A549 (cell line): Measurements from ENCODE around the gene BCAS4. TPM values are rescaled to one million over a fixed set of nuclear protein-coding genes. Genes with fewer than 3 reads are reported as not detected.
A peak's percentile ranks its signal among the peaks of the same experiment; 100 is the strongest.

ENCODE experiments used
- ATAC-seq, 2 experiments: fragments of 200-7000 bp in 1 of 2; fragments of >200 bp in 1 of 2; cut with Nextera tagmentation in 1 of 2; cut with Tn5 transposase in 1 of 2; 3 replicates each; pipeline versions ENCODE4 v1.8.0 to v1.9.1; 2018 to 2020; ENCODE audit warnings: mild to moderate bottlenecking in 1 of 2, moderate library complexity in 1 of 2
- CTCF ChIA-PET: fragments of 300-600 bp; sonication (Branson Sonifier 250); formaldehyde crosslinking; extraction: SDS; loops from one replicate; lab custom pipeline; 2021; ENCODE audit warnings: antibody characterized with exemption, inconsistent platforms; lab: Yijun Ruan, JAX
- POLR2A ChIA-PET: fragments of 350-600 bp; formaldehyde crosslinking; extraction: SDS; loops from one replicate; lab custom pipeline; 2021; ENCODE audit warnings: antibody characterized with exemption, inconsistent platforms; lab: Yijun Ruan, JAX
- DNase-seq, 2 experiments: peaks; one replicate each; pipeline versions ENCODE4 v3.0.0 to v3.0.0-alpha.2; 2011 to 2016; ENCODE audit warnings: low read depth in 1 of 2, low spot score in 1 of 2
- FAIRE-seq: peaks from 2 replicates; lab custom pipeline; 2011; peaks lifted over from hg19 to GRCh38; lab: Jason Lieb, UNC
- H3K27ac ChIP-seq, 2 experiments: fragments of >200 bp; sonication (Bioruptor Twin); formaldehyde crosslinking; 3 replicates each; pipeline ENCODE4 v1.5.1; 2016 to 2017
- H3K4me1 ChIP-seq: fragments of >200 bp; sonication (Bioruptor Twin); formaldehyde crosslinking; 3 replicates; pipeline ENCODE4 v1.6.1; 2016
- H3K4me2 ChIP-seq: fragments of >200 bp; sonication (Bioruptor Twin); formaldehyde crosslinking; 3 replicates; pipeline ENCODE4 v1.6.1; 2016
- H3K4me3 ChIP-seq: fragments of >200 bp; sonication (Bioruptor Twin); formaldehyde crosslinking; 3 replicates; pipeline ENCODE4 v1.5.1; 2016
- H3K9me3 ChIP-seq: fragments of >200 bp; sonication (Bioruptor Twin); formaldehyde crosslinking; 3 replicates; pipeline ENCODE4 v1.6.1; 2016
- CBX8 ChIP-seq: fragments of 200-600 bp; sonication (generic); IDR thresholded peaks from 2 replicates; pipeline ENCODE4 v1.6.1; 2016
- CEBPB ChIP-seq, 2 experiments: fragments of >200 bp in 1 of 2; sonication (Bioruptor Twin) in 1 of 2; formaldehyde crosslinking in 1 of 2; IDR thresholded peaks; 2 replicates each; pipeline ENCODE4 v1.6.1; 2012 to 2016
- CHD4 ChIP-seq: fragments of 200-600 bp; sonication (generic); IDR thresholded peaks from 2 replicates; pipeline ENCODE4 v1.6.1; 2016; ENCODE audit warnings: antibody characterized with exemption, mild to moderate bottlenecking, borderline replicate concordance
- EHF ChIP-seq: fragments of 250-450 bp; sonication (Bioruptor Pico); IDR thresholded peaks from 2 replicates; pipeline ENCODE4 v1.5.0; 2020; ENCODE audit warnings: mild to moderate bottlenecking
- EP300 ChIP-seq, 2 experiments: fragments of >200 bp; sonication (Bioruptor Twin); formaldehyde crosslinking; IDR thresholded peaks; 2 replicates in 1 of 2; 3 replicates in 1 of 2; pipeline ENCODE4 v1.6.1; 2016 to 2017
- FOSL2 ChIP-seq, 2 experiments: fragments of 450-650 bp in 1 of 2; fragments of >200 bp in 1 of 2; sonication (Bioruptor Twin) in 1 of 2; formaldehyde crosslinking; IDR thresholded peaks; 2 replicates each; pipeline versions ENCODE4 v1.5.0 to v1.6.1; 2016 to 2020; ENCODE audit warnings: mild to moderate bottlenecking in 1 of 2, moderate library complexity in 1 of 2
- FOXS1 ChIP-seq: fragments of 250-450 bp; sonication (Bioruptor Pico); IDR thresholded peaks from 2 replicates; pipeline ENCODE4 v1.5.0; 2020; ENCODE audit warnings: mild to moderate bottlenecking, moderate library complexity
- HEYL ChIP-seq: fragments of 250-450 bp; sonication (Bioruptor Pico); IDR thresholded peaks from 2 replicates; pipeline ENCODE4 v1.8.0; 2021; ENCODE audit warnings: mild to moderate bottlenecking, moderate library complexity
- HOXB13 ChIP-seq: fragments of 250-450 bp; sonication (Bioruptor Pico); IDR thresholded peaks from 2 replicates; pipeline ENCODE4 v1.5.0; 2020; ENCODE audit warnings: low read depth, mild to moderate bottlenecking, moderate library complexity
- HOXB5 ChIP-seq: fragments of 250-450 bp; sonication (Bioruptor Pico); IDR thresholded peaks from 2 replicates; pipeline ENCODE4 v1.5.0; 2020; ENCODE audit warnings: mild to moderate bottlenecking, moderate library complexity
- JUNB ChIP-seq: fragments of >200 bp; sonication (Bioruptor Twin); formaldehyde crosslinking; IDR thresholded peaks from 2 replicates; pipeline ENCODE4 v1.6.1; 2016
- KDM5A ChIP-seq: fragments of 200-600 bp; sonication (generic); IDR thresholded peaks from 2 replicates; pipeline ENCODE4 v1.6.1; 2016; ENCODE audit warnings: antibody characterized with exemption, mild to moderate bottlenecking
- MAZ ChIP-seq: fragments of 150-350 bp; IDR thresholded peaks from 2 replicates; pipeline ENCODE4 v1.6.1; 2014; ENCODE audit warnings: antibody characterized with exemption, low read depth, low read length, borderline replicate concordance
- MYC ChIP-seq: IDR thresholded peaks from 2 replicates; pipeline ENCODE4 v1.6.1; 2012; ENCODE audit warnings: mild to moderate bottlenecking, inconsistent platforms, low read length, improper control_type of control experiment, borderline replicate concordance
- NPAS2 ChIP-seq: fragments of 250-450 bp; sonication (Bioruptor Pico); IDR thresholded peaks from 2 replicates; pipeline ENCODE4 v1.8.0; 2022; ENCODE audit warnings: mild to moderate bottlenecking, moderate library complexity, borderline replicate concordance
- NR3C1 ChIP-seq: fragments of >200 bp; sonication (Bioruptor Twin); formaldehyde crosslinking; IDR thresholded peaks from 3 replicates; pipeline ENCODE4 v1.6.1; 2017
- POLR2AphosphoS2 ChIP-seq: conservative IDR thresholded peaks from 2 replicates; pipeline ENCODE4 v1.6.1; 2012; ENCODE audit warnings: low read length, improper control_type of control experiment, inconsistent platforms
- RAD21 ChIP-seq, 2 experiments: fragments of >200 bp in 1 of 2; sonication (Bioruptor Twin) in 1 of 2; formaldehyde crosslinking in 1 of 2; IDR thresholded peaks in 1 of 2; conservative IDR thresholded peaks in 1 of 2; 2 replicates in 1 of 2; 3 replicates in 1 of 2; pipeline ENCODE4 v1.6.1; 2012 to 2018; ENCODE audit warnings: inconsistent platforms in 1 of 2
- SREBF2 ChIP-seq: fragments of 450-650 bp; IDR thresholded peaks from 2 replicates; pipeline ENCODE4 v1.6.1; 2014; ENCODE audit warnings: mild to moderate bottlenecking, moderate library complexity
- ZFP36 ChIP-seq: fragments of 450-650 bp; IDR thresholded peaks from 2 replicates; pipeline ENCODE4 v1.6.1; 2014; ENCODE audit warnings: borderline replicate concordance; ENCODE audit not compliant: partially characterized antibody
- ZNF302 ChIP-seq: fragments of 250-450 bp; sonication (Bioruptor Pico); IDR thresholded peaks from 2 replicates; pipeline ENCODE4 v1.9.0; 2021; ENCODE audit warnings: inconsistent platforms, mild to moderate bottlenecking, moderate library complexity
- ZSCAN20 ChIP-seq: fragments of 250-450 bp; sonication (Bioruptor Pico); IDR thresholded peaks from 2 replicates; pipeline ENCODE4 v1.8.0; 2022; ENCODE audit warnings: mild to moderate bottlenecking, moderate library complexity
- WGBS: methylation state at CpG from one replicate; pipeline ENCODE4 v1.1.6; 2017; ENCODE audit errors: missing lambda C conversion rate; 5-methylcytosine and 5-hydroxymethylcytosine counted together
- polyA plus RNA-seq, 4 experiments: library from polyadenylated mRNA; depleted of rRNA in 3 of 4; stranded (reverse); fragments of >200 nt; fragmentation: RNase III in 1 of 4; extraction: RNeasy Plus Mini Kit Qiagen cat#74134 plus additional on column Dnase treatment in 1 of 4; gene quantifications; 2 replicates in 3 of 4; 3 replicates in 1 of 4; pipeline ENCODE4 v1.2.3, GENCODE V29; 2011 to 2017
- TF ChIP-seq, protein P1 (sequence below): fragments of >200 bp; sonication (Bioruptor Twin); formaldehyde crosslinking; IDR thresholded peaks from 3 replicates; pipeline ENCODE4 v1.6.1; 2016
- TF ChIP-seq, protein P2 (sequence below): fragments of >200 bp; sonication (Bioruptor Twin); formaldehyde crosslinking; IDR thresholded peaks from 2 replicates; pipeline ENCODE4 v1.6.1; 2016
- TF ChIP-seq, protein P3 (sequence below): fragments of 450-650 bp; IDR thresholded peaks from 2 replicates; pipeline ENCODE4 v1.6.1; 2014; ENCODE audit warnings: antibody characterized with exemption

Gene BCAS4
- polyA plus RNA-seq, 2 of the 4 experiments (the other 2 are of a cell fraction): 16.9 to 48.4 TPM

DNA sequence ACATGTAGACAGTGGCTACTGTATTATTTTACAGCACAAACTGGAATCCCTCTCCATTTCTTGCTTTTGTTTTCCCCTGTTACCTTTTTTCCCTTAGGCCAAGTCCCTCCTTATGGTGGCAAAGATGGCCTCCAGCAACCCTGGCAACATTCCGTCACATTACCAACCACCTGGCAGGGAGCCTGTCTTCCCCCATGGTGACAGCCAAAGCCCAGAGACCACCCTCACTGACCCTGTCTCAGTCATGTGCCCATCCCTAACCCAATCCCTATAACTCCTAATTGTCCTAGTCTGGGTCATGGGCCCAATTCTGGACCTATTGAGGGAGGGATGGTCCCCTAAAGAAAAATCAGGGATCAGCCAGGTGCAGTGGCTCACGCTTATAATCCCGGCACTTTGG, 35.9 kb upstream of the BCAS4 start:
- H3K27ac ChIP-seq: peak overlapping the region; percentile 96 to 98

GRCh38 chr20:50759678-50760077, 35.2 kb upstream of the BCAS4 start:
- Histone ChIP-seq H3K4me2 (no peak overlapping the region), H3K4me3 (no peak overlapping the region), H3K27ac (peak overlapping the region; percentile 96 to 98), H3K4me1 (peaks cover 52% of the 10 kb centered on the region), H3K9me3 (no peaks in the 10 kb centered on the region)
- FAIRE-seq (no peak), DNase-seq (no peak), ATAC-seq (no peak)
- TF ChIP-seq RAD21 (conservative IDR thresholded peaks at IDR 0.05 in 1 of 2, IDR thresholded peaks at IDR 0.05 in 1 of 2): no peak
- TF ChIP-seq, protein P1, sequence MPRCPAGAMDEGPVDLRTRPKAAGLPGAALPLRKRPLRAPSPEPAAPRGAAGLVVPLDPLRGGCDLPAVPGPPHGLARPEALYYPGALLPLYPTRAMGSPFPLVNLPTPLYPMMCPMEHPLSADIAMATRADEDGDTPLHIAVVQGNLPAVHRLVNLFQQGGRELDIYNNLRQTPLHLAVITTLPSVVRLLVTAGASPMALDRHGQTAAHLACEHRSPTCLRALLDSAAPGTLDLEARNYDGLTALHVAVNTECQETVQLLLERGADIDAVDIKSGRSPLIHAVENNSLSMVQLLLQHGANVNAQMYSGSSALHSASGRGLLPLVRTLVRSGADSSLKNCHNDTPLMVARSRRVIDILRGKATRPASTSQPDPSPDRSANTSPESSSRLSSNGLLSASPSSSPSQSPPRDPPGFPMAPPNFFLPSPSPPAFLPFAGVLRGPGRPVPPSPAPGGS: no peak
- no peak for TF ChIP-seq NR3C1
- TF ChIP-seq MAZ: no peak
- no peak for TF ChIP-seq HOXB13 (CRISPR knock-in tag)
- TF ChIP-seq CBX8: no peak
- TF ChIP-seq ZSCAN20 (CRISPR knock-in tag): no peak
- TF ChIP-seq EP300 (IDR thresholded peaks at IDR 0.05): no peak
- TF ChIP-seq, protein P2, sequence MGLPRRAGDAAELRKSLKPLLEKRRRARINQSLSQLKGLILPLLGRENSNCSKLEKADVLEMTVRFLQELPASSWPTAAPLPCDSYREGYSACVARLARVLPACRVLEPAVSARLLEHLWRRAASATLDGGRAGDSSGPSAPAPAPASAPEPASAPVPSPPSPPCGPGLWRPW: no peak
- no peak for TF ChIP-seq KDM5A
- no peak for TF ChIP-seq CEBPB (IDR thresholded peaks at IDR 0.05)
- no peak for TF ChIP-seq HOXB5 (CRISPR knock-in tag)
- WGBS: 95% methylated on average over 5 of the region's 5 CpGs
- ChIA-PET POLR2A (no interaction called here), CTCF (interaction anchor here (0.6 to 4.7 kb wide), 6 partner anchors 8 to 212 kb away, joined by 3 to 36 read pairs (median 4); no protein-coding TSS in a partner anchor)

More for the DNA sequence above, 35.9 kb upstream of the BCAS4 start:
- Histone ChIP-seq H3K4me1 (peaks cover 45% of the 10 kb centered on the region), H3K4me2 (no peak overlapping the region), H3K4me3 (no peak overlapping the region), H3K9me3 (no peaks in the 10 kb centered on the region)
- ATAC-seq (no peak), DNase-seq (no peak), FAIRE-seq (no peak)
- POLR2A ChIA-PET: no interaction called here
- WGBS: 95% methylated on average over 3 of the region's 3 CpGs
- TF ChIP-seq NR3C1 (no peak), CHD4 (no peak), EHF (CRISPR knock-in tag) (no peak), NPAS2 (no peak), MAZ (no peak), FOSL2 (IDR thresholded peaks at IDR 0.05) (no peak), FOSL2 (CRISPR knock-in tag; IDR thresholded peaks at IDR 0.05) (no peak), MYC (no peak), FOXS1 (CRISPR knock-in tag) (no peak), ZFP36 (no peak), POLR2AphosphoS2 (no peak), JUNB (no peak), ZNF302 (no peak), HEYL (CRISPR knock-in tag) (no peak), CBX8 (no peak), SREBF2 (no peak)
- TF ChIP-seq, protein P3, sequence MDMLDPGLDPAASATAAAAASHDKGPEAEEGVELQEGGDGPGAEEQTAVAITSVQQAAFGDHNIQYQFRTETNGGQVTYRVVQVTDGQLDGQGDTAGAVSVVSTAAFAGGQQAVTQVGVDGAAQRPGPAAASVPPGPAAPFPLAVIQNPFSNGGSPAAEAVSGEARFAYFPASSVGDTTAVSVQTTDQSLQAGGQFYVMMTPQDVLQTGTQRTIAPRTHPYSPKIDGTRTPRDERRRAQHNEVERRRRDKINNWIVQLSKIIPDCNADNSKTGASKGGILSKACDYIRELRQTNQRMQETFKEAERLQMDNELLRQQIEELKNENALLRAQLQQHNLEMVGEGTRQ: no peak
- CTCF ChIA-PET: interaction anchor here (0.6 to 4.7 kb wide), 3 partner anchors 10 to 211 kb away, joined by 3 to 36 read pairs (median 14); no protein-coding TSS in a partner anchor
